ENCODE results near the gene KDM5D.

GRCh38 chrY:19717146-19717545 lies 27.4 kb downstream of the KDM5D start:
- TF ChIP-seq EZH2phosphoT487 (IDR thresholded peaks at IDR 0.05; ENCODE audit: borderline replicate concordance, low read length) (no peak), EZH2 (IDR thresholded peaks at IDR 0.05; ENCODE audit: low read length, unreplicated experiment) (no peak)
- TF ChIP-seq, protein P1, sequence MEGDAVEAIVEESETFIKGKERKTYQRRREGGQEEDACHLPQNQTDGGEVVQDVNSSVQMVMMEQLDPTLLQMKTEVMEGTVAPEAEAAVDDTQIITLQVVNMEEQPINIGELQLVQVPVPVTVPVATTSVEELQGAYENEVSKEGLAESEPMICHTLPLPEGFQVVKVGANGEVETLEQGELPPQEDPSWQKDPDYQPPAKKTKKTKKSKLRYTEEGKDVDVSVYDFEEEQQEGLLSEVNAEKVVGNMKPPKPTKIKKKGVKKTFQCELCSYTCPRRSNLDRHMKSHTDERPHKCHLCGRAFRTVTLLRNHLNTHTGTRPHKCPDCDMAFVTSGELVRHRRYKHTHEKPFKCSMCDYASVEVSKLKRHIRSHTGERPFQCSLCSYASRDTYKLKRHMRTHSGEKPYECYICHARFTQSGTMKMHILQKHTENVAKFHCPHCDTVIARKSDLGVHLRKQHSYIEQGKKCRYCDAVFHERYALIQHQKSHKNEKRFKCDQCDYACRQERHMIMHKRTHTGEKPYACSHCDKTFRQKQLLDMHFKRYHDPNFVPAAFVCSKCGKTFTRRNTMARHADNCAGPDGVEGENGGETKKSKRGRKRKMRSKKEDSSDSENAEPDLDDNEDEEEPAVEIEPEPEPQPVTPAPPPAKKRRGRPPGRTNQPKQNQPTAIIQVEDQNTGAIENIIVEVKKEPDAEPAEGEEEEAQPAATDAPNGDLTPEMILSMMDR (conservative IDR thresholded peaks at IDR 0.05; ENCODE audit: low read depth, low read length) = no peak

All from PC-3 (cell line).